ENCODE data around the gene MAP3K14. TPM values are rescaled to one million over a fixed set of nuclear protein-coding genes. Genes with fewer than 3 reads are reported as not detected.

MAP3K14 gene
- total and polyA plus RNA-seq, 10 of the 15 experiments (the other 5 are each of a cell fraction or from before 2014, with no cell fraction given): 2.1 to 33.3 (median 19.7) TPM

GRCh38 chr17:45293413-45294211 lies 23.2 kb downstream of the MAP3K14 start (continued):
- no peak for TF ChIP-seq BCL3 (IDR thresholded peaks at IDR 0.05; ENCODE audit: borderline replicate concordance, insufficient read depth, low read depth, low read length, poor library complexity, severe bottlenecking)
- 0 out of 2 replicates have a peak, but pooled peaks have one; percentile 18 for TF ChIP-seq BMI1 (IDR thresholded peaks at IDR 0.05; ENCODE audit: borderline replicate concordance)
- TF ChIP-seq TAF1 (IDR thresholded peaks at IDR 0.05; ENCODE audit: borderline replicate concordance, low read depth, low read length): no peak
- TF ChIP-seq ATF7 (IDR thresholded peaks at IDR 0.05; ENCODE audit: low read depth): no peak
- no peak for TF ChIP-seq NKRF (conservative IDR thresholded peaks at IDR 0.05)
- no peak for TF ChIP-seq CHD4 (IDR thresholded peaks at IDR 0.05)
- peak in 1 of 3 experiments; percentile 11; a peak in 1 of 6 replicates for TF ChIP-seq CTCF (IDR thresholded peaks at IDR 0.05 in 2 of 3, conservative IDR thresholded peaks at IDR 0.05 in 1 of 3; ENCODE audit: control insufficient read depth in 2 of 3, extremely low read depth in 1 of 3, insufficient read depth in 1 of 3, low read depth in 3 of 3, low read length in 3 of 3)
- TF ChIP-seq MLLT1 (IDR thresholded peaks at IDR 0.05): 0 out of 2 replicates have a peak, but pooled peaks have one; percentile 36
- TF ChIP-seq E2F8 (IDR thresholded peaks at IDR 0.05; ENCODE audit: low read depth, partially characterized antibody): no peak
- TF ChIP-seq USF1 (IDR thresholded peaks at IDR 0.05; ENCODE audit: borderline replicate concordance, extremely low read length, insufficient read depth, low read depth, low read length): no peak
- TF ChIP-seq FOXK2 (IDR thresholded peaks at IDR 0.05): no peak
- no peak for TF ChIP-seq RUNX3 (IDR thresholded peaks at IDR 0.05; ENCODE audit: low read length)
- TF ChIP-seq RBBP5 (conservative IDR thresholded peaks at IDR 0.05): no peak
- no peak; the same call in 1 of the 2 replicates for TF ChIP-seq DPF2 (IDR thresholded peaks at IDR 0.05)
- TF ChIP-seq CREB1 (IDR thresholded peaks at IDR 0.05; ENCODE audit: low read depth): no peak
- TF ChIP-seq ATF3 (IDR thresholded peaks at IDR 0.05; ENCODE audit: borderline replicate concordance, extremely low read depth, low read depth, low read length): no peak
- TF ChIP-seq POU2F2 (IDR thresholded peaks at IDR 0.05; ENCODE audit: borderline replicate concordance, low read depth, low read length): no peak

Data from GM12878 (cell line).